Measurements from ENCODE around the gene ATP10B.

- TF ChIP-seq ZNF274 (IDR thresholded peaks at IDR 0.05; ENCODE audit: low read depth, low read length) (no peak), SUZ12 (IDR thresholded peaks at IDR 0.05; ENCODE audit: extremely low read depth, insufficient read depth, insufficient read length) (no peak)
Observed at GRCh38 chr5:160694896-160695295, 157.1 kb downstream of the ATP10B start.
